ENCODE data around the gene COMTD1.

DNA sequence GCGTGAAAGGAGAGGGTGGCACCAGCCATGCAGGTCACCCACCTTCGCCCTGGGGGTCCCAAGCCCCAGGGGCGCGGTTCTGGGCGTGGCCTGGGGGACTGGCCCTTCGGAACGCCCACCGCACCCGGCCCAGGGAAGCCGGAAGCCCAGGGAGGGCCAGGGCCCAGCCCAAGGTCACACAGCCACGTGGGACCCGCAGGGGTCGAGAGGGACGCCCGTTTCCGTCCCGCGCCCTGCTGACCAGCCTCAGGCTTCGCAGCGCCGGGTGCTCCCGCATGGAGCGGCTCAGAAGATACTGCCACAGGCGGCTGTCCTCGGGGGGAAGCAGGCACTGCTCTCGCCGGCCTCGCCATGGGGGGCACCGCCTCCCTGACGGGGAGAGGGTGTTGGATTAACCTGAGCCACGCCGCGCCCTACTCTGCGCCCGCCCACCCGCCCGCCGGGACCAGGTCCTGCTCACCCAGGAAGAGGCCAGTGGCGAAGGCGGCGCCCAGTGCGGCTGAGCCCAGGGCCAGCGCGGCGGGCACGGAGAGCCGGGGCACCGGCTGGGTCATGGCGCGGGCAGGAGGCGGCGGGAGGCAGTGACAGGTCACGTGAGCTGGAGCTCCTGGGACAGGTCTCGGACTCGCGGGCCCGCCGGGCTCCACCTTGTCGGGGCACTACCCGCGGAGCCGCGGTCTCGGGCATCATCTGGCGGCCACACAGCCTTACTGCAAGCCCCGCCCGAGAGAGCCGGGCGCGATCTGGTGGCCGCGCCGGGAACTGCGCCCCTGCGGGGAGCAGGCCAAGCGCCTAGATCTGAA is at the start of gene COMTD1:
- TF ChIP-seq EZH2 (IDR thresholded peaks at IDR 0.05; ENCODE audit: low read length), result no peak
- TF ChIP-seq, protein P1, sequence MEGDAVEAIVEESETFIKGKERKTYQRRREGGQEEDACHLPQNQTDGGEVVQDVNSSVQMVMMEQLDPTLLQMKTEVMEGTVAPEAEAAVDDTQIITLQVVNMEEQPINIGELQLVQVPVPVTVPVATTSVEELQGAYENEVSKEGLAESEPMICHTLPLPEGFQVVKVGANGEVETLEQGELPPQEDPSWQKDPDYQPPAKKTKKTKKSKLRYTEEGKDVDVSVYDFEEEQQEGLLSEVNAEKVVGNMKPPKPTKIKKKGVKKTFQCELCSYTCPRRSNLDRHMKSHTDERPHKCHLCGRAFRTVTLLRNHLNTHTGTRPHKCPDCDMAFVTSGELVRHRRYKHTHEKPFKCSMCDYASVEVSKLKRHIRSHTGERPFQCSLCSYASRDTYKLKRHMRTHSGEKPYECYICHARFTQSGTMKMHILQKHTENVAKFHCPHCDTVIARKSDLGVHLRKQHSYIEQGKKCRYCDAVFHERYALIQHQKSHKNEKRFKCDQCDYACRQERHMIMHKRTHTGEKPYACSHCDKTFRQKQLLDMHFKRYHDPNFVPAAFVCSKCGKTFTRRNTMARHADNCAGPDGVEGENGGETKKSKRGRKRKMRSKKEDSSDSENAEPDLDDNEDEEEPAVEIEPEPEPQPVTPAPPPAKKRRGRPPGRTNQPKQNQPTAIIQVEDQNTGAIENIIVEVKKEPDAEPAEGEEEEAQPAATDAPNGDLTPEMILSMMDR (optimal IDR thresholded peaks at IDR 0.05 in 1 of 3, IDR thresholded peaks at IDR 0.05 in 1 of 3, conservative IDR thresholded peaks at IDR 0.05 in 1 of 3; ENCODE audit: extremely low read depth in 1 of 3, insufficient read depth in 2 of 3, low read length in 3 of 3), result peak; percentile 99 to 100 (median 99)
